HCT116 (cell line): ENCODE measurements around the gene SNX8. TPM values are rescaled to one million over a fixed set of nuclear protein-coding genes. Genes with fewer than 3 reads are reported as not detected.

Experiments used
- ATAC-seq: fragments of 200-7000 bp; cut with Tn5 transposase; 2 replicates; pipeline ENCODE4 v1.9.1; 2020; ENCODE audit warnings: mild to moderate bottlenecking, moderate library complexity
- BruUV-seq: library from RNA; stranded (reverse); fragments of 400-500 nt; replicated peaks from 2 replicates; lab custom pipeline; 2021; lab: Mats Ljungman, UMichigan
- CTCF ChIA-PET: fragments of 300-600 bp; sonication (Branson Sonifier 250); formaldehyde crosslinking; loops from one replicate; lab custom pipeline; 2021; ENCODE audit warnings: antibody characterized with exemption; lab: Charles Lee
- POLR2A ChIA-PET: fragments of 300-600, 350-600 bp; sonication (Branson Sonifier 250); formaldehyde crosslinking; loops from one replicate; lab custom pipeline; 2021; ENCODE audit warnings: antibody characterized with exemption; lab: Charles Lee
- RAD21 ChIA-PET, 2 experiments: fragments of 300-600 bp; sonication (Branson Sonifier 250); formaldehyde crosslinking; loops; one replicate each; lab custom pipeline; 2023; ENCODE audit warnings: low total read pairs in 2 of 2; ENCODE audit not compliant: uncharacterized antibody in 2 of 2, unreplicated experiment in 2 of 2, low non-redundant PET in 1 of 2; lab: Charles Lee
- DNase-seq: peaks from one replicate; pipeline ENCODE4 v3.0.0-alpha.2; 2010; ENCODE audit warnings: low read depth, low spot score
- H2AFZ ChIP-seq: fragments of 200-600 bp; shearing (Covaris generic), sonication (generic); 2 replicates; pipeline ENCODE4 v1.6.1; 2017; ENCODE audit warnings: low read depth, mixed run types, mixed read lengths, antibody characterized with exemption, low read length; ENCODE audit not compliant: poor library complexity, severe bottlenecking
- H3K27ac ChIP-seq: 2 replicates; pipeline ENCODE4 v1.5.1; 2012; ENCODE audit warnings: low read depth, low read length
- H3K27me3 ChIP-seq: fragments of 200-600 bp; sonication (generic); 2 replicates; pipeline ENCODE4 v1.6.1; 2016; ENCODE audit warnings: mixed run types, low read length, mixed read lengths; ENCODE audit not compliant: insufficient read depth
- H3K36me3 ChIP-seq, 2 experiments: fragments of 200-500 bp in 1 of 2; fragments of 200-600 bp in 1 of 2; sonication (Bioruptor generic) in 1 of 2; sonication (generic) in 1 of 2; 2 replicates each; pipeline versions ENCODE4 v1.5.1 to v1.6.1; 2014 to 2016; ENCODE audit warnings: low read length in 2 of 2, inconsistent platforms in 1 of 2, mixed read lengths in 1 of 2, mixed run types in 1 of 2; ENCODE audit not compliant: insufficient read depth in 2 of 2, control insufficient read depth in 1 of 2
- H3K4me1 ChIP-seq, 2 experiments: fragments of 200-600 bp in 1 of 2; sonication (generic) in 1 of 2; 2 replicates each; pipeline versions ENCODE4 v1.5.1 to v1.6.1; 2012 to 2017; ENCODE audit warnings: low read length in 2 of 2, inconsistent platforms in 1 of 2, mild to moderate bottlenecking in 1 of 2, mixed read lengths in 1 of 2, mixed run types in 1 of 2, moderate library complexity in 1 of 2; ENCODE audit not compliant: insufficient read depth in 2 of 2, control insufficient read depth in 1 of 2
- H3K4me2 ChIP-seq: fragments of 200-600 bp; sonication (generic); 2 replicates; pipeline ENCODE4 v1.6.1; 2017; ENCODE audit warnings: mixed run types, low read length, mixed read lengths
- H3K4me3 ChIP-seq, 2 experiments: fragments of 200-600 bp in 1 of 2; sonication (generic) in 1 of 2; replicated peaks in 1 of 2; 2 replicates each; pipeline ENCODE4 v1.5.1; 2011 to 2016; ENCODE audit warnings: low read length in 2 of 2, control low read depth in 1 of 2, low read depth in 1 of 2, mild to moderate bottlenecking in 1 of 2, mixed read lengths in 1 of 2, mixed run types in 1 of 2
- H3K79me2 ChIP-seq: fragments of 200-600 bp; sonication (generic); 2 replicates; pipeline ENCODE4 v1.6.1; 2017; ENCODE audit warnings: mild to moderate bottlenecking, mixed run types, low read length, moderate library complexity, mixed read lengths; ENCODE audit not compliant: insufficient read depth
- H3K9ac ChIP-seq: fragments of 200-600 bp; sonication (generic); 2 replicates; pipeline ENCODE4 v1.6.1; 2016; ENCODE audit warnings: low read length, mixed read lengths
- H3K9me2 ChIP-seq: fragments of 200-600 bp; sonication (generic), shearing (Covaris generic); 2 replicates; pipeline ENCODE4 v1.6.1; 2017; ENCODE audit warnings: mixed run types, mild to moderate bottlenecking, moderate library complexity; ENCODE audit not compliant: insufficient read depth
- H3K9me3 ChIP-seq, 2 experiments: fragments of 200-500 bp in 1 of 2; fragments of 200-600 bp in 1 of 2; sonication (Bioruptor generic) in 1 of 2; sonication (generic) in 1 of 2; 2 replicates each; pipeline ENCODE4 v1.6.1; 2014 to 2017; ENCODE audit warnings: low read length in 2 of 2, mixed read lengths in 2 of 2, inconsistent platforms in 1 of 2, low read depth in 1 of 2, mild to moderate bottlenecking in 1 of 2, mixed run types in 1 of 2, moderate library complexity in 1 of 2; ENCODE audit not compliant: control insufficient read depth in 1 of 2, insufficient read depth in 1 of 2
- H4K20me1 ChIP-seq: fragments of 200-600 bp; sonication (generic), shearing (Covaris generic); 2 replicates; pipeline ENCODE4 v1.6.1; 2017; ENCODE audit warnings: mixed run types, mild to moderate bottlenecking, moderate library complexity; ENCODE audit not compliant: insufficient read depth
- CEBPB ChIP-seq: IDR thresholded peaks from 2 replicates; pipeline ENCODE4 v1.6.1; 2012; ENCODE audit warnings: low read depth
- EGR1 ChIP-seq: IDR thresholded peaks from 2 replicates; pipeline ENCODE4 v1.6.1; 2012; ENCODE audit warnings: low read depth
- ELF1 ChIP-seq: IDR thresholded peaks from 2 replicates; pipeline ENCODE4 v1.6.1; 2012; ENCODE audit warnings: low read depth, borderline replicate concordance
- EZH2 ChIP-seq: fragments of 200-600 bp; sonication (generic); IDR thresholded peaks from 2 replicates; pipeline ENCODE4 v1.6.1; 2017; ENCODE audit warnings: antibody characterized with exemption, mixed run types
- EZH2phosphoT487 ChIP-seq: fragments of 200-600 bp; IDR thresholded peaks from 2 replicates; pipeline ENCODE4 v1.6.1; 2018; ENCODE audit warnings: antibody characterized with exemption, borderline replicate concordance
- FOSL1 ChIP-seq: IDR thresholded peaks from 2 replicates; pipeline ENCODE4 v1.6.1; 2012; ENCODE audit warnings: low read depth
- JUND ChIP-seq: IDR thresholded peaks from 2 replicates; pipeline ENCODE4 v1.6.1; 2012
- POLR2A ChIP-seq: IDR thresholded peaks from 2 replicates; pipeline ENCODE4 v1.7.0; 2011; ENCODE audit warnings: borderline replicate concordance; ENCODE audit not compliant: insufficient read depth, insufficient read length; ENCODE audit errors: extremely low read depth
- POLR2AphosphoS5 ChIP-seq: IDR thresholded peaks from 2 replicates; pipeline ENCODE4 v1.6.1; 2011; ENCODE audit warnings: mild to moderate bottlenecking, low read depth, low read length, moderate library complexity
- RAD21 ChIP-seq: IDR thresholded peaks from 2 replicates; pipeline ENCODE4 v1.6.1; 2012; ENCODE audit warnings: low read depth, mild to moderate bottlenecking
- REST ChIP-seq: IDR thresholded peaks from 2 replicates; pipeline ENCODE4 v1.6.1; 2012; ENCODE audit warnings: low read depth
- SIN3A ChIP-seq: IDR thresholded peaks from 2 replicates; pipeline ENCODE4 v1.6.1; 2012; ENCODE audit warnings: low read depth
- SP1 ChIP-seq: IDR thresholded peaks from 2 replicates; pipeline ENCODE4 v1.6.1; 2012; ENCODE audit warnings: low read depth
- ZFX ChIP-seq: fragments of 450-650 bp; IDR thresholded peaks from 2 replicates; pipeline ENCODE4 v1.6.1; 2017
- ZNF274 ChIP-seq: fragments of 200-500 bp; sonication (Bioruptor generic); IDR thresholded peaks from 2 replicates; pipeline ENCODE4 v1.6.1; 2014; ENCODE audit warnings: mild to moderate bottlenecking, low read depth, low read length, inconsistent platforms
- intact Hi-C: fragments of 100-400 bp; cut with micrococcal nuclease; formaldehyde crosslinking; loops from 2 replicates; pipeline ENCODE4 v1.10.0; 2022
- total RNA-seq: library from RNA; stranded (reverse); gene quantifications from one replicate; pipeline ENCODE4 v1.2.1, GENCODE V29; 2021; ENCODE audit not compliant: unreplicated experiment
- TF ChIP-seq, protein P1 (sequence below), 3 experiments: fragments of 200-600 bp in 1 of 3; sonication (generic) in 1 of 3; IDR thresholded peaks in 2 of 3; conservative IDR thresholded peaks in 1 of 3; 2 replicates each; pipeline ENCODE4 v1.5.1; 2012 to 2017; ENCODE audit warnings: low read depth in 2 of 3, low read length in 2 of 3, antibody characterized with exemption in 1 of 3, borderline replicate concordance in 1 of 3, control low read depth in 1 of 3, mild to moderate bottlenecking in 1 of 3, mixed read lengths in 1 of 3, mixed run types in 1 of 3, moderate library complexity in 1 of 3; ENCODE audit not compliant: insufficient read depth in 1 of 3
- TF ChIP-seq, protein P2 (sequence below): IDR thresholded peaks from 2 replicates; pipeline ENCODE4 v1.6.1; 2012

Gene SNX8
- total RNA-seq, 1 experiment from 2014 or later: 41.7 TPM

- TF ChIP-seq, protein P1, sequence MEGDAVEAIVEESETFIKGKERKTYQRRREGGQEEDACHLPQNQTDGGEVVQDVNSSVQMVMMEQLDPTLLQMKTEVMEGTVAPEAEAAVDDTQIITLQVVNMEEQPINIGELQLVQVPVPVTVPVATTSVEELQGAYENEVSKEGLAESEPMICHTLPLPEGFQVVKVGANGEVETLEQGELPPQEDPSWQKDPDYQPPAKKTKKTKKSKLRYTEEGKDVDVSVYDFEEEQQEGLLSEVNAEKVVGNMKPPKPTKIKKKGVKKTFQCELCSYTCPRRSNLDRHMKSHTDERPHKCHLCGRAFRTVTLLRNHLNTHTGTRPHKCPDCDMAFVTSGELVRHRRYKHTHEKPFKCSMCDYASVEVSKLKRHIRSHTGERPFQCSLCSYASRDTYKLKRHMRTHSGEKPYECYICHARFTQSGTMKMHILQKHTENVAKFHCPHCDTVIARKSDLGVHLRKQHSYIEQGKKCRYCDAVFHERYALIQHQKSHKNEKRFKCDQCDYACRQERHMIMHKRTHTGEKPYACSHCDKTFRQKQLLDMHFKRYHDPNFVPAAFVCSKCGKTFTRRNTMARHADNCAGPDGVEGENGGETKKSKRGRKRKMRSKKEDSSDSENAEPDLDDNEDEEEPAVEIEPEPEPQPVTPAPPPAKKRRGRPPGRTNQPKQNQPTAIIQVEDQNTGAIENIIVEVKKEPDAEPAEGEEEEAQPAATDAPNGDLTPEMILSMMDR (IDR thresholded peaks at IDR 0.05 in 2 of 3, conservative IDR thresholded peaks at IDR 0.05 in 1 of 3; ENCODE audit: borderline replicate concordance in 1 of 3, insufficient read depth in 1 of 3, low read depth in 2 of 3, low read length in 2 of 3): no peak
- TF ChIP-seq ZFX (no peak), POLR2A (no peak), EGR1 (no peak), SIN3A (no peak), SP1 (no peak), JUND (no peak), REST (no peak), CEBPB (no peak)
Measured at GRCh38 chr7:2301511-2301863, 12.8 kb downstream of the SNX8 start (continued).

DNA sequence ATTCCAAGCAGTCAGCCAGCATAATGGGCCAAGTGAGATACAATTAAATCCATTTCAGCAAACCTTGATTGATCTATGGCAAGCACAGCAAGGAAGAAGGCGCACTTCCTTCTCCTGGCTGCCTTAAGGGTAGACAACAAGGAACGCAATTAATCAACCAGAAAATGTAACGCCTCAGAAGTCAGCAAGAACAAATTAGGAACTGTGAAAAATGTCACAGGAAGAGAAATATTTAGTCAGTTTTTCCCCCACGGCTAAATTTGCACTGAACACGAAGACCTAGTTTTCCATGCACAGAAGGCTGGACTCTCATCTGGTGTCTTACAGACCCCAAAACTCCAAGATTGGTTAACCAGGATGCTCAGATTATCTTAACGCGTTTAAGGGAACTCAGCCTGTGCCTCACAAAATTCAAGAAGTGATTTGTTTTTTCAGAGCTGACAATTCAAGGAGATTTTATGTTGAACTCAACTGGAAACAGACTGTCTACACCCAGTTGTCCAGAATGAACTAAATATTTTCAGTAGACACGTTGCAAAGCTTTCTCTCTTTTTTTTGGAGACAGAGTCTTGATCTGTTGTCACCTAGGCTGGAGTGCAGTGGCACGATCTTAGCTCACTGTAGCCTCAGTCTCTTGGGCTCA lies 14.2 kb downstream of the SNX8 start:
- peak overlapping the region; percentile 40; the same call in 1 of the 2 replicates for H3K4me2 ChIP-seq
- ChIA-PET POLR2A (no interaction called here), RAD21 (no interaction called here), CTCF (no interaction called here)
- H3K9ac ChIP-seq: no peak overlapping the region
- H4K20me1 ChIP-seq: 0 out of 2 replicates have a peak, but pooled peaks cover 3% of the 10 kb centered on the region
- H3K79me2 ChIP-seq: peaks cover 40% of the 10 kb centered on the region
- H3K36me3 ChIP-seq: no peaks in the 10 kb centered on the region
- no peaks in the 10 kb centered on the region for H3K27me3 ChIP-seq
- H3K4me1 ChIP-seq: peaks cover 3 to 23% of the 10 kb centered on the region in 2 experiments; a peak in 3 of 4 replicates
- no peak overlapping the region for H2AFZ ChIP-seq
- no peak for ATAC-seq
- H3K27ac ChIP-seq: no peak overlapping the region
- no peak for DNase-seq
- no TSS peak for BruUV-seq
- no peak overlapping the region for H3K4me3 ChIP-seq
- intact Hi-C loops: no loop called here
- no peaks in the 10 kb centered on the region for H3K9me2 ChIP-seq
- H3K9me3 ChIP-seq: no peaks in the 10 kb centered on the region
- TF ChIP-seq, protein P2, sequence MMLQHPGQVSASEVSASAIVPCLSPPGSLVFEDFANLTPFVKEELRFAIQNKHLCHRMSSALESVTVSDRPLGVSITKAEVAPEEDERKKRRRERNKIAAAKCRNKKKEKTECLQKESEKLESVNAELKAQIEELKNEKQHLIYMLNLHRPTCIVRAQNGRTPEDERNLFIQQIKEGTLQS: no peak
- TF ChIP-seq EZH2 (no peak), ZNF274 (no peak), REST (no peak), RAD21 (no peak), POLR2AphosphoS5 (no peak), EZH2phosphoT487 (no peak), FOSL1 (no peak), ELF1 (no peak)
